HCT116 (cell line): ENCODE measurements around the gene NRROS.

Experiments
- CEBPB ChIP-seq: IDR thresholded peaks from 2 replicates; pipeline ENCODE4 v1.6.1; 2012; ENCODE audit warnings: low read depth
- POLR2AphosphoS5 ChIP-seq: IDR thresholded peaks from 2 replicates; pipeline ENCODE4 v1.6.1; 2011; ENCODE audit warnings: mild to moderate bottlenecking, low read depth, low read length, moderate library complexity
- RAD21 ChIP-seq: IDR thresholded peaks from 2 replicates; pipeline ENCODE4 v1.6.1; 2012; ENCODE audit warnings: low read depth, mild to moderate bottlenecking
- SIN3A ChIP-seq: IDR thresholded peaks from 2 replicates; pipeline ENCODE4 v1.6.1; 2012; ENCODE audit warnings: low read depth
- TCF7L2 ChIP-seq: IDR thresholded peaks from 2 replicates; pipeline ENCODE4 v1.7.0; 2011; ENCODE audit warnings: borderline replicate concordance, inconsistent platforms; ENCODE audit not compliant: insufficient read depth, insufficient read length; ENCODE audit errors: extremely low read depth
- ZNF274 ChIP-seq: fragments of 200-500 bp; sonication (Bioruptor generic); IDR thresholded peaks from 2 replicates; pipeline ENCODE4 v1.6.1; 2014; ENCODE audit warnings: mild to moderate bottlenecking, low read depth, low read length, inconsistent platforms
- TF ChIP-seq, protein P1 (sequence below), 3 experiments: fragments of 200-600 bp in 1 of 3; sonication (generic) in 1 of 3; IDR thresholded peaks in 2 of 3; conservative IDR thresholded peaks in 1 of 3; 2 replicates each; pipeline ENCODE4 v1.5.1; 2012 to 2017; ENCODE audit warnings: low read depth in 2 of 3, low read length in 2 of 3, antibody characterized with exemption in 1 of 3, borderline replicate concordance in 1 of 3, control low read depth in 1 of 3, mild to moderate bottlenecking in 1 of 3, mixed read lengths in 1 of 3, mixed run types in 1 of 3, moderate library complexity in 1 of 3; ENCODE audit not compliant: insufficient read depth in 1 of 3

DNA sequence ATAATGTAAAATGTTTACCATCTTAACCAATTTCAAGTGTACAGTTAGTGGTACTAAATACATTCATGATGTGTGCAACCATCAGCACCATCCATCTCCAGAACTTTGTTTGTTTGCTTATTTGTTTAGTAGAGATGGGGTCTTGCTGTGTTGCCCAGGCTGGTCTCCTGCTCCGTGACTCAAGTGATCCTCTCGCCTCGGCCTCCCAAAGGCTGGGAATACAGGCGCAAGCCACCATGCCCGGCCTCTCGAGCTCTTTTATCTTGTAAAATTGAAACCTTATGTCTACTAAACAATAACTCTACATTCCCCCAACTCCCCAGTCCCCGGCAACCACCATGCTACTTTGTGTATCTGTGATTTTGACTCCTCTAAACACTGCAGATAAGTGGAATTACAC lies 39.1 kb upstream of the NRROS start:
- TF ChIP-seq, protein P1, sequence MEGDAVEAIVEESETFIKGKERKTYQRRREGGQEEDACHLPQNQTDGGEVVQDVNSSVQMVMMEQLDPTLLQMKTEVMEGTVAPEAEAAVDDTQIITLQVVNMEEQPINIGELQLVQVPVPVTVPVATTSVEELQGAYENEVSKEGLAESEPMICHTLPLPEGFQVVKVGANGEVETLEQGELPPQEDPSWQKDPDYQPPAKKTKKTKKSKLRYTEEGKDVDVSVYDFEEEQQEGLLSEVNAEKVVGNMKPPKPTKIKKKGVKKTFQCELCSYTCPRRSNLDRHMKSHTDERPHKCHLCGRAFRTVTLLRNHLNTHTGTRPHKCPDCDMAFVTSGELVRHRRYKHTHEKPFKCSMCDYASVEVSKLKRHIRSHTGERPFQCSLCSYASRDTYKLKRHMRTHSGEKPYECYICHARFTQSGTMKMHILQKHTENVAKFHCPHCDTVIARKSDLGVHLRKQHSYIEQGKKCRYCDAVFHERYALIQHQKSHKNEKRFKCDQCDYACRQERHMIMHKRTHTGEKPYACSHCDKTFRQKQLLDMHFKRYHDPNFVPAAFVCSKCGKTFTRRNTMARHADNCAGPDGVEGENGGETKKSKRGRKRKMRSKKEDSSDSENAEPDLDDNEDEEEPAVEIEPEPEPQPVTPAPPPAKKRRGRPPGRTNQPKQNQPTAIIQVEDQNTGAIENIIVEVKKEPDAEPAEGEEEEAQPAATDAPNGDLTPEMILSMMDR (IDR thresholded peaks at IDR 0.05 in 2 of 3, conservative IDR thresholded peaks at IDR 0.05 in 1 of 3; ENCODE audit: borderline replicate concordance in 1 of 3, insufficient read depth in 1 of 3, low read depth in 2 of 3, low read length in 2 of 3), result no peak
- TF ChIP-seq POLR2AphosphoS5 (no peak), ZNF274 (no peak), CEBPB (no peak), SIN3A (no peak), TCF7L2 (no peak), RAD21 (no peak)
